Caki2 (cell line): ENCODE measurements around the gene C5orf63. TPM values are rescaled to one million over a fixed set of nuclear protein-coding genes. Genes with fewer than 3 reads are reported as not detected.
A peak's percentile ranks its signal among the peaks of the same experiment; 100 is the strongest.
"Not testable (repeated sequence)": the region's sequence is repeated elsewhere in the genome, so short reads cannot be mapped to it uniquely, and the experiment has no call there.

ENCODE experiments used
- DNase-seq: peaks from one replicate; pipeline ENCODE4 v3.0.0-alpha.2; 2015; ENCODE audit warnings: low read depth
- in situ Hi-C: cut with HindIII; loops from 2 replicates; pipeline ENCODE4 v1.10.0; 2016; ENCODE audit warnings: low sequenced_read_pairs, low pct_unique_long_range_greater_than_20kb, mixed read lengths
- total RNA-seq: library from RNA; depleted of rRNA; stranded (reverse); fragments of >200 nt; shearing (Covaris generic); gene quantifications from 2 replicates; pipeline ENCODE4 v1.2.3, GENCODE V29; 2014; ENCODE audit warnings: low replicate concordance

The C5orf63 gene
- total RNA-seq, 1 experiment from 2014 or later = not detected

GRCh38 chr5:127046343-127047072, 26.8 kb downstream of the C5orf63 start:
- DNase-seq = no peak
- in situ Hi-C loops = no loop called here

DNA sequence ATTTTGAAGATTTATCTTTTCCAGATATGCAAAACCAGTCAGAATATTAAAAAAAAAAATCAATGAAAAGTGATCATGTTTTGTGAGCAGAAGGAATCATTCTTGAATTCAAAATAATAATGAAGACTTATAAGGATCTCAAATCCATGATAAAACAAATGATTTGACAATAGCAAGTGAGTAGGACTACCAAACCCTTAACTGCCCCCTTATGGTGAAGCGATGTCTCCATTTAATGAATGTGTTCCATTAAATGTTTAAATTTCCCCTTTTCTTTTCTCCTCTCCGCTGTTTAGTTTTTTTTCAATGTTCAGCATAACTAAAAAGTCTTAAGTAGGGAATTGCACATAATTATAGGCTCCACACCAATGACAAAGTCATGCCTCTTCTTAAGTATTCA, 30.7 kb downstream of the C5orf63 start:
- in situ Hi-C loops = no loop called here
- no peak for DNase-seq

DNA sequence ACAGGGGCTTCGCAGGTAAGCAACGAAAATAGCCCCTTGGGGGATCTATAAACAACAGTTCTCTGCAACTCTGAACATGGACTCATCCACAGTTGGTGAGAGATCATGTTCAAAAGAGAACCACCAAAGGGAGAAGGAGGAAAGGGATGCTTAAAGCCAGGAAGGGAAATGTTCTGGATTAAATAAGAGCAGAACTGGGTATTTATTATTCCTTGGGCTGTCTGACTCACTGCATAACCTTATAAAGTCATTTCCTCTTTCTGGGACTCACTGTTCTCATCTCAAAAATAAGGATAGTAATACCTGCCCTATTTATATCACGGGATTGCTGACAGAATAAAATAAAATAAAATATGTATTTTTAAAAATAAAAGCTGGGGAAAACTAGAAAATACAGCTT, 31.7 kb downstream of the C5orf63 start:
- no peak for DNase-seq

GRCh38 chr5:127040796-127041520, 32.3 kb downstream of the C5orf63 start:
- in situ Hi-C loops = no loop called here
- no peak for DNase-seq

More for the DNA sequence above, 31.7 kb downstream of the C5orf63 start:
- in situ Hi-C loops = no loop called here

DNA sequence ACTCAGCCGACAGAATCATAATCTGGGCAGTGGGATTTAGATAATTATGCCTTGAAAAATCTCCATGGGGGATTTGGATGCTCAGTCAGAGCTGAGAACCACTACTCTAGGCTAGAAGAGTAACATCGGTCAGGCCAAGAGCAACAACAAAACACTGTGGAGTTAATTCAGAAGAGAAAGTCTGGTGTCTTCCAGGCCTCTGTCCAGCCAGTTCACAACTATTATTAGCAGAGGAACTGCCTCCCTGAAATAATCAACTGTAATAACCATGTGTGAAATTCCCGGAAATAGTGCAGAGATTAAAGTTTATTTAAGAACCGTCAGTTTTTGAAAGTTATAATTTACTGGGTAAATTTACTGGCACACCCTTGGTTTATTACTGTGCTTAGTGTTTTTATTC, 34.8 kb downstream of the C5orf63 start:
- in situ Hi-C loops = no loop called here
- DNase-seq = no peak

GRCh38 chr5:127031863-127032232, 41.5 kb downstream of the C5orf63 start:
- in situ Hi-C loops = no loop called here
- DNase-seq = no peak

- in situ Hi-C loops = no loop called here
- no peak for DNase-seq
Measured at GRCh38 chr5:127031147-127031862, 42.0 kb downstream of the C5orf63 start.

DNA sequence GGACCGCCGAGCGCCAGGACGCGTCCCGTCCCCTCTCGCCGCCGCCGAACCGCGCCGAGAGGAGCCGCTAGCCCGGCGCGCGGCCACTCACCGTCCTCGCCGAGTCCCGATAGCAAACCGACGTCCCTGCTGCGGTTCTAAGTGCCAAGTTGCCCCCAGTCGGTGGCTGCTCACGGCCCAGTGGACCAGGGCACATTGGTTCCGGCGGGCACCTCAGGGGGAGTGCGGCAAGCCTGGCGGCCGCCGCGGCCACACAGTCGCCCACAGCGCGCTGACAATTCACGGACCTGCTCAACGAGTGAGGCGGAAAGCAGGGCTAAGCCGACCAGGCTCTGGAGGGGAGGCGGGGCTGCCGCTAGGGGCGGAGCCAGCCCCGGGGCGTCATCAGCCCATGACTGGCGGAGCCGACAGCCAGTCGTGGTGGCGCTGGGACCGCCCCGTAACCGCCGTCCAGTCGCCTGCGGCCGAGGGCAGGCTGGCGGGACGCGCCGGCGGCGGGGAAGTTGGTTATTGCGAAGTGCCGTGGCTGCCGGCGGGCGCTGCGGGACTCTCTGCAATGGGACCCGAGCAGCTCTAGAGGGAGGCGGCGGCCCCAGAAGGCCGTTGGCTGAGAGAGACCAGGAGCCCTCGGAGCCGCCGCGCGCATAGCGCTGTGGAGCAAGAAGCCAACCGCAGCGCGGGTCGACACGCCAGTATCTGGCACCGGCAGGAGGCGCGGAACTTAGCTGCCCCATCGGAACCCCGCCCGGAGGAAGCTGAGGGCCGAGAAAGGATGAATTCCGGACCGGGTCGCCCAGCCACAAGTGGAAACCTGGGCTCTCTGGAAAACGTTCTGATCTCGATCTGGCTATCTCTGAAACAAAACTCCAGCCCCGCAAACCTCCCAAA, 42.8 kb downstream of the C5orf63 start, which contains the start of gene MARCHF3:
Gene MARCHF3, minus strand, starts transcription at position 300 of the 888 bp plus-strand sequence. CDS start 112,387 bp downstream, outside the sequence.
- peak; percentile 93 for DNase-seq
- in situ Hi-C loops = no loop called here

DNA sequence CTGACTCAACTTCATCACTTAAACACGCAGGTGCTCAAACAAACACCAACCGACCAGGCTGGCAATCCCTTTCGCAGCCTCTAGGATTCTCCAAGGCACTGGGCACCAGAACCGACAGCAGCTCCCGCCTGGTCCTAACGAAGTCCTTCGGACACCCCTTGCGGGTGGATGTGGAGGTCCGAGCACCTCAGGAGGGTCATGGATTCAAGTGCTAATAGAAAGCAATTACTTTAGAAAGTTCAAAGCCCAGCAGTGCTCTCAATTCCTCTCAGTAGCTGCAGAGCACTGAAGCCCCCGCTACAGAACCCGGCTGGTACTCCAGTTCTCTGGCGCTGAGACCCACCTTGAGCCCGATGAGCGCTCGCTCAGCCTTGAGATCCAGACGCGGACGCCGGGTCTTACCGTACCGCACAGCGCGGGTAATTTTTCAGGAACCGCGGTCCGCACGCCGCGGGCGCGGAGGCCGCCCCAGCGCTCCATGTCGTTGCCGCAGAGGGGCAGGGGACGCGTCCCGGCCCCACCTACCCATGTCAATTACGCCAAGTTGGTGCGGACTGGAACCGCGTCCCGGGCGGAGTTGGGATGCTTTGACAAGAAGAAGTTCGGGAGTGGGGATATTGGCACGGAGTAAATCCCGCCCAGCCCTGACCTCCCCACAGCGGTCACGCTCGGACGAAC, 43.6 kb downstream of the C5orf63 start:
- in situ Hi-C loops = no loop called here
- peak; percentile 60 for DNase-seq

- in situ Hi-C loops = no loop called here
- no peak for DNase-seq
Measured at GRCh38 chr5:127028822-127029457, 44.4 kb downstream of the C5orf63 start.

DNA sequence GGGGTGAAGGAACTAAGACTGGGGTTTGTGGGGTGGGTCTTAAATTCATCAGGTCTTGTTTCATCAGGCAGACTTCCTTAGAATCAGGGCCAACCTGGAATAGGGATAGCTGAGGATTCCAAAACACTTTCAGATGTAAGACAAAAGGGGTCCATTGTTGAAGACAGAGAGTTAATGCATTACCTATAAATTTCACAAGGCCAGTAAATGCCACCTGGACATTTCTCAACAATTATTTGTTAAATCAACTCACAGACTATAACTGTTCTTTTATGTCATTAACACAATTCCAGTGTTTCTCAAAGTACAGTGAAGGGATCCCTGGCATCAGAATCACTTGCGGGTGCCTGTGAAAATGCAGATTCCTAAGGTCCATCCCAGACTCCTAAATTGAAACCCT, 45.8 kb downstream of the C5orf63 start:
- no peak for DNase-seq
- in situ Hi-C loops = no loop called here

- DNase-seq = no peak
- in situ Hi-C loops = no loop called here
Measured at GRCh38 chr5:127026166-127026565, 47.1 kb downstream of the C5orf63 start.

DNA sequence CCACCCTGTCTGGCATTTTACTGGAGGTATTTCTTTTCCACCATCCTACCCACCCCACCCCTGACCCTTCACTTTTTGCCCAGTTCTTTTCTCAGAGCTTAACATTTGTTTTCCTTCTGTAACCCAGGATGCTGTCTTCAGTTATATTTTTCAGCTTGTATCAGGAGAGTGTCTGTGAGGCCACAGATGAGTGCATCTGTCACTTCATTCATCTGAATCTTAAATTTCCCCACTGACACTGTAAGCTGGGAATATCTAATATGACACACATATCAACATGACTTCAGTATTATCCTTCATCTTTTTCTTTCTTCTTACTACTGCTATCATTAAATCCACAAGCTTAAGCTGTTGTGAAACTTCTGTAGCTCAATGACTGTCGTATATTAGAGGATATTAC, 47.8 kb downstream of the C5orf63 start:
- in situ Hi-C loops = no loop called here

DNA sequence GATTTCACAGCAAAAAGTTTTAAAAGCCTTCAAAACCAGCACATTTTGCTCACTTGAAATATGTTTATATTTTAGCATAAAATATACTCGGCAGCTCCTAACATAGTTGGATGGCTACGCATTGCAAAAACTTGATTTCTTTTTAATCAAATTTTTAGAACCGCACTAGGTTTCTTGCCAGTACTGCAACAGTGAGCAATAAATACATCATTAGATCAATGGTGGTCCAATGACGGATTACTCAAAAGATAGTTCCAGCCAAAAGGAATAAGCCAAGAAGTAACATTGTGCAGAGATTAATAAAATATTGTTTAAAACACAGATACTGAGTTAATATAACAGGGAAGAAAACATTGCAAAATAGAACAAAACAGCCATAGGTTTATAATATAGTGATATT, 48.5 kb downstream of the C5orf63 start:
- no peak for DNase-seq
- in situ Hi-C loops = no loop called here

More for the DNA sequence above, 47.8 kb downstream of the C5orf63 start:
- no peak for DNase-seq

GRCh38 chr5:127023552-127024191, 49.6 kb downstream of the C5orf63 start:
- DNase-seq, in situ Hi-C loops: not testable (repeated sequence)

DNA sequence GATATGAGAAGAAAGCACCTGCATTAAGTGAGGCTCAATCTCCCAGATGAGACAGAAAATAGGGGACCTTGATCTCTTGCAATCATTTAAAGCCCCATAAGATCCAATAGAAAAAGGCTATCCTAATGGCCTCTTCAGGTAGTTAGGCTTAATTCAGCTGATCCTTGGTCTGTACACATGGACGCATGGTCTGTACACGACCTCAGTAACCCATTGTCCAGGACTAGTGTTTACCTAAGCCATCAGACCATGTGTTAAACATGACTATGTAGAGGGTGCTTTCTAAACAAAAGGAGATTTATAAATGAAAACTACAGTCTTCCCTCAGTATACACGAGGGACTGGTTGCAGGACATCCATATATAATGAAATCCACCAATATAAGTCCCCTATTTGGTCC, 50.5 kb downstream of the C5orf63 start:
- in situ Hi-C loops = no loop called here
- no peak for DNase-seq

GRCh38 chr5:127019928-127020327, 53.4 kb downstream of the C5orf63 start:
- no peak for DNase-seq
- in situ Hi-C loops = no loop called here
